NCI-H1436 (cell line): ENCODE data around the gene SUSD6.

ENCODE experiments used
- DNase-seq: peaks from one replicate; lab custom pipeline; 2025; lab: John Stamatoyannopoulos, UW

Gene SUSD6

GRCh38 chr14:69611172-69612013 lies at the start of gene SUSD6:
SUSD6 (plus strand) TSS chr14:69611596; CDS start chr14:69658593, 46,997 bp downstream.
- peak; percentile 91 for DNase-seq

- no peak for DNase-seq
Measured at GRCh38 chr14:69561893-69562292, 49.5 kb upstream of the SUSD6 start.

- no peak for DNase-seq
Measured at GRCh38 chr14:69567563-69567962, 43.8 kb upstream of the SUSD6 start.

- no peak for DNase-seq
Measured at GRCh38 chr14:69569859-69570258, 41.5 kb upstream of the SUSD6 start.

GRCh38 chr14:69570836-69571330 lies 40.5 kb upstream of the SUSD6 start:
- DNase-seq, result no peak

- no peak for DNase-seq
Measured at GRCh38 chr14:69571449-69572029, 39.9 kb upstream of the SUSD6 start.

- no peak for DNase-seq
Measured at GRCh38 chr14:69572030-69572840, 39.2 kb upstream of the SUSD6 start.

GRCh38 chr14:69572841-69573135 lies 38.6 kb upstream of the SUSD6 start:
- DNase-seq, result no peak

GRCh38 chr14:69573205-69573830 lies 38.1 kb upstream of the SUSD6 start:
- DNase-seq, result no peak

GRCh38 chr14:69573831-69574262 lies 37.5 kb upstream of the SUSD6 start:
- DNase-seq, result peak; percentile 82

GRCh38 chr14:69574263-69574953 lies 37.0 kb upstream of the SUSD6 start, which contains the start of gene CCDC177:
CCDC177 (minus strand) TSS chr14:69574871; CDS start chr14:69573622, 1,249 bp downstream.
- DNase-seq, result peak; percentile 65

- no peak for DNase-seq
Measured at GRCh38 chr14:69574954-69575295, 36.5 kb upstream of the SUSD6 start.

- no peak for DNase-seq
Measured at GRCh38 chr14:69579476-69579875, 31.9 kb upstream of the SUSD6 start.

GRCh38 chr14:69580009-69580577 lies 31.3 kb upstream of the SUSD6 start:
- peak; percentile 29 for DNase-seq

- DNase-seq, result no peak
Measured at GRCh38 chr14:69581316-69581935, 30.0 kb upstream of the SUSD6 start.

- no peak for DNase-seq
Measured at GRCh38 chr14:69582212-69582611, 29.2 kb upstream of the SUSD6 start.

- DNase-seq, result no peak
Measured at GRCh38 chr14:69582829-69583228, 28.6 kb upstream of the SUSD6 start.

GRCh38 chr14:69584389-69584788 lies 27.0 kb upstream of the SUSD6 start:
- no peak for DNase-seq

- no peak for DNase-seq
Measured at GRCh38 chr14:69586404-69586803, 25.0 kb upstream of the SUSD6 start.

GRCh38 chr14:69587389-69587788 lies 24.0 kb upstream of the SUSD6 start:
- DNase-seq, result no peak

GRCh38 chr14:69591317-69591716 lies 20.1 kb upstream of the SUSD6 start:
- DNase-seq, result no peak
